ENCODE data around the gene ZNF205.
A peak's percentile ranks its signal among the peaks of the same experiment; 100 is the strongest.
"Not testable (repeated sequence)": the region's sequence is repeated elsewhere in the genome, so short reads cannot be mapped to it uniquely, and the experiment has no call there.

Gene ZNF205

DNA sequence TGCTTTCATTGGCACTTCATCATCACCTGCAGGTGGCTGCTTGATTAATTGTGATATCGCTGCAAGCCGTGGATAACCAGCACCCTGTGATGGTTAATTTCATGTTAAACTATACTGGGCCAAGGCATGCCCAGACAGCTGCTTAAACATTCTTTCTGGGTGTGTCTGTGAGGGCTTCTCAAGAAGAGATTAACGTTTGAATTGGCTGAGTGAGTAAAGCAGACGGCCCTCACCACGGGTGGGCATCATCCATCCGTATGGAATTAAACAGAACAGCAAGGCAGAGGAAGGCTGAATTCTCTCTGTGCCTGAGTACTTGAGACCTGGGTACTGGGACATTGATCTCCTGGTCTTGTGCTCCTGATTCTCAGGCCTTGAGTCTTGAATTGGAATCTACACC is 15.4 kb downstream of the ZNF205 start:
- no peak overlapping the region for H3K27ac Mint-ChIP-seq
- H3K4me1 Mint-ChIP-seq (ENCODE audit: low read depth) = peaks cover 41% of the 10 kb centered on the region
- H3K27me3 Mint-ChIP-seq (ENCODE audit: low read depth) = no peaks in the 10 kb centered on the region
- H3K36me3 Mint-ChIP-seq (ENCODE audit: low read depth) = peaks cover 22% of the 10 kb centered on the region
- peak overlapping the region; percentile 68 for H3K4me3 Mint-ChIP-seq
- H3K9me3 Mint-ChIP-seq = no peaks in the 10 kb centered on the region

DNA sequence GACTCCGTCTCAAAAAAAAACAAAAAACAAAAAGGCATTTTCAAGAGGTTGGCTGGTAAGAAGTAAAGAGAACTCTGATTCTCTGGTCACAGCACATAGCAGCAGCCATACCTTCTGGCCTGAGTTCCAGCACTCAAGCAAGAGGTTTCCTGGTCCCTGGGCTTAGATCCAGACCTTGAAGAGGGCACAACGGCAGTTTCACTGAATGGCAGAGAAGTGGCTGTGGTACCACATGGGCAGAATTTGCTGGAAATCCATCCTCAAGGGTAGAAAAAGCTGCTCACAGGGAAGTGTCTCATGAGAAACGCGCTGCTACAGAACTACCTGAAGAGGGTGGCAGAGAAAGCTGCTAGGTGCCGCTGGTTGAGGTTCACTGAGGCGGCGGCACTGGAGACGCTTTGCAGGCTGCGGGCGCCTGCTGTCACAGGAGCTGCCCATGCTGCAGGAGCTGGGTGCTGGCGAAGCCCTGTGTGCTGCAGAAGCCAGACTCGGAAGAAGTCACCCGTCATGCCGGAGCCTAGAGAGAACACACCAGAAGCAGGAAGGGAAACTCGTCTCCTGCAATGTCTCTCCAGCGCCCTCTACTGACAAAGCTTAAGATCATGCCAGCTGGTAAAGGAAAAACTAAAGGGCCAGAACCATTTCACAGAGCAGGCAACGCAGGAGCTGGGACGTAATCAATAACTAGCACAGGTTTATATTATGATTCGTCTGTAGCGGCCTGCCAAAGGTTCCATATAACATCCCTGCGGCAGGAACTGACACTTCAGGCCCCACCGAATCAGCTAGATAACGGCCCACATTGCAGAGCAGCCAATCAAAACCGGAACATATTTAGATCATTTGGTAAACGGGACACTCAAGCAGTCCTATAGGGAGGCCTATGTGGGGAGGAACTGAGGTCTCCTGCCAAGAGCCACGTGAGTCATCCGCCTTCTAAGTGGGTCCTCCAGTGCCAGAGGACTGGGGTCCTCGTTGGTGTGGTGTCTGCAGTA is 17.0 kb downstream of the ZNF205 start:
- Mint-ChIP-seq H3K27me3 (ENCODE audit: low read depth) (no peaks in the 10 kb centered on the region), H3K9me3 (no peaks in the 10 kb centered on the region), H3K4me1 (ENCODE audit: low read depth) (peaks cover 45% of the 10 kb centered on the region), H3K4me3 (peak overlapping the region; percentile 88), H3K36me3 (ENCODE audit: low read depth) (peaks cover 27% of the 10 kb centered on the region), H3K27ac (peak overlapping the region; percentile 83)

DNA sequence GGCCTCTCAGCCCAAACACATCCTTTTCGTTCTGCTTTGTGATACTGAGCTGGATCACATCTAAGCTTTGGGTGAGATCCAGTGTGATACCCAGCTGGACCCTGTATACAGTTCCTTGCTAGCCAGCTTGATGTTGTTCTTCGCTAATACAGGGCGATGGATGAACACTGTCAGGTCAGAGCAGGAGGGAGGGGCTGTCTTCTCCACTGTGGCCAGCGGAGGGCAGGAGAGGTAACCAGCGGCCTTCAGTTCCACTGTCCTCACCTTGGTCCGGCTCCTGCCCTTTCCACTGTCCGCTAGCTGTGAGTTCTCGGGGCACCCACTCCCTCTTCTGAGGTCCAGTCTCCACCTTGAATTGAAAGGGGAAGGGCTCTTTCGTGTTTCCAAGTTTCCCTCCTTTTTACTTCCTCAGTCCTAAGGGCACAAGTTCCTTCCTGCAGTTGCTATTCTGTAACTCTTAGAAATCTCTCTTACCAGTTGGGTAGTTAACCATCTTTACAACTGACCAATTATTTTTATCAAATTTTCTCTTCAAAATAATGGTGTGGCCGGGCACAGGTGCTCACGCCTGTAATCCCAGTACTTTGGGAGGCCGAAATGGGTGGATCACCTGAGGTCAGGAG is 19.5 kb downstream of the ZNF205 start:
- Mint-ChIP-seq H3K27ac (peak overlapping the region; percentile 41), H3K4me1 (ENCODE audit: low read depth) (peaks cover 40% of the 10 kb centered on the region), H3K4me3 (no peak overlapping the region)

DNA sequence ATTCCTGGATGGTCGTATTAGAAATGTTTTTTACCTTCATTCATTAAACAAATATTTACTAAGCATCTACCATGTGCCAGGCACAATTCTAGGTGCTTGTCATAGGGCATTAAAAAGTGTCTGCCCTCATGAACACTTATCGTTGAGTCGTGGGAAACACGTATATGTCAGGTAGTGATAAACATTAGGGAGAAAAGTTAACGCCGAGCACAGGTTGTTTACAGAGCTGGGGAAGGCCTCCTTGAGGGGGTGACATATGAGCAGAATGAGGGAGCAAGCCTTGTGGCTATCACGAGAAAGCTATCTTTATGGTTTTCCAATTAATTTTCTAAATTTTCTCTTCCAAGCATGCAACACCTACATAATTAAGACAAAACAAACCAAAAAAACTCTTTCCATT is 21.5 kb downstream of the ZNF205 start:
- H3K4me1 Mint-ChIP-seq (ENCODE audit: low read depth) = peaks cover 31% of the 10 kb centered on the region
- H3K27me3 Mint-ChIP-seq (ENCODE audit: low read depth) = no peaks in the 10 kb centered on the region
- H3K36me3 Mint-ChIP-seq (ENCODE audit: low read depth) = peaks cover 11% of the 10 kb centered on the region
- no peaks in the 10 kb centered on the region for H3K9me3 Mint-ChIP-seq
- H3K27ac Mint-ChIP-seq = peak overlapping the region; percentile 98
- H3K4me3 Mint-ChIP-seq = peak overlapping the region; percentile 92

More for the DNA sequence above, 19.5 kb downstream of the ZNF205 start:
- H3K27me3 Mint-ChIP-seq (ENCODE audit: low read depth) = no peaks in the 10 kb centered on the region
- H3K36me3 Mint-ChIP-seq (ENCODE audit: low read depth) = peaks cover 18% of the 10 kb centered on the region
- no peaks in the 10 kb centered on the region for H3K9me3 Mint-ChIP-seq

DNA sequence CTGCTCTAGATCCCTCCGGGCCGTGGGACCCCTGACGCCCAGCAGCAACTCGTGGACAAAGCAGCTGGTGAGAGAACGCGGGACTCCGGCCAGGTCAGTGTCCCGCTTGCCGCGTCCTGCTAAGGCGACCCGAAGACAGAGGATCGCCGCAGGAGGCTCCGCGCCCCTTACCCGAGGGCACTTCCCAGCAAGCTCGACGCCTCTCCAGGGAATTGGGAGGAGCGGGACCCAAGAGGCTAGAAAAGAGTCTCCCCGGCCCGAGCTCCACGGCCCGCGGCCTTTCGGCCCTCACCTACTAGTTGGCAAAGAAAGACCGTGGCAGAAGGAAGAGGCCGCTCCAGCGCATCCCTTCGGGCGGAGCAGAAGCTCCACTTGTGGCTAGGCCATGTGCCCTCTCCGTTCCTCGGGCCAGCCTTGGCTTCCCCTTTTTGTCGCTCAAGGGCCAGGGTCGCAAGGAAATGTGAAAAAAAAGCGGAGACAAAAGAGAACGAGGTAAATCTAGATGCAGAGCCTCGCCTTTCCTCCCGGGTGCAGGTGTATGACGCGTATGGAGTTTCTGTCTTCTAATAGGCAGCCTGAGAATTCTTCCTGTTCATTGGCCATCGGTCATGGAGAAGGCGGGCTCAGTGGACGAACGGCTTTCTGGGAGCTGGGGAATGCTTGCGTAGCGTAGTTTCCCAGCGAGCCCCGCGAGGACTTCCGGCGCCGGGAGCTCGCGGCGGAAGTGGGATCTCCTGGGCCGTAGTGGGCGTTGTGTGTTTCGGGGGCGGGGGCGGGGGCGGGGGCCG is 22.1 kb downstream of the ZNF205 start, which contains the start of gene ZNF213:
Gene ZNF213, plus strand, starts transcription at position 692 of the 788 bp plus-strand sequence. CDS start 2,252 bp downstream, outside the sequence.
- Mint-ChIP-seq H3K27me3 (ENCODE audit: low read depth) (no peaks in the 10 kb centered on the region), H3K4me3 (peak within 1 kb of the TSS; percentile 94), H3K4me1 (ENCODE audit: low read depth) (peaks cover 28% of the 10 kb centered on the region), H3K36me3 (ENCODE audit: low read depth) (peaks cover 11% of the 10 kb centered on the region), H3K9me3 (no peaks in the 10 kb centered on the region), H3K27ac (peak within 1 kb of the TSS; percentile 98)

DNA sequence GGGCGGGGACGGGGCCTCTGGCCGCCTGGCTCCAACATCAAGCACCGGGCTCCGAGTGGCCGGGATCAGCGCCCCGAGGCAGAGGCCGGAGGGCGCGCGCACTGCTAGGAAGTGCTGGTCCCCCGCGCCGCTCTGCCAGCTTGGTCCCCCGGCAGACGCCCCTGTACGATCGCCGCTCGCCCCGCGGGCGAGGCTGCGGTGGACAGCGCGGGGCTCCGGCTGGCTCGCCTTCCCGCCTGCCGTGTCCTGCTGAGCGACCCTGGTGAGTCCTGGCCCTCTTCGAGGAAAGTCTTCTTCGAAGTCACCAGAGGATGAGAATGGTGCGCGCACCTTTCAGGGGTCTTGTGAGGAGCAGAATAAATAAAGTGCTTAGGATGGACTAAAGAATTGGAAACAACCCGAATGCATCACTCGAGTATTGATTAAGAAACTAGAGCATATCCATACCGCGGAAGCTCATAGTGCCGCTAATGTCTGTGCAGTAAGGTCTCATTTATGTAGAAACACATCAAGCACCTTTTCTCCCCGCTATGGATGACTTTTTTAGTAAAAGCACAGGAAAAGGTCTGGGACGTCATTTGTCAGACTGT is 22.8 kb downstream of the ZNF205 start:
- Mint-ChIP-seq H3K27me3 (ENCODE audit: low read depth) (no peaks in the 10 kb centered on the region), H3K4me1 (ENCODE audit: low read depth) (peaks cover 23% of the 10 kb centered on the region), H3K27ac (peak overlapping the region; percentile 89), H3K4me3 (peak overlapping the region; percentile 94), H3K9me3 (no peaks in the 10 kb centered on the region), H3K36me3 (ENCODE audit: low read depth) (peaks cover 10% of the 10 kb centered on the region)

DNA sequence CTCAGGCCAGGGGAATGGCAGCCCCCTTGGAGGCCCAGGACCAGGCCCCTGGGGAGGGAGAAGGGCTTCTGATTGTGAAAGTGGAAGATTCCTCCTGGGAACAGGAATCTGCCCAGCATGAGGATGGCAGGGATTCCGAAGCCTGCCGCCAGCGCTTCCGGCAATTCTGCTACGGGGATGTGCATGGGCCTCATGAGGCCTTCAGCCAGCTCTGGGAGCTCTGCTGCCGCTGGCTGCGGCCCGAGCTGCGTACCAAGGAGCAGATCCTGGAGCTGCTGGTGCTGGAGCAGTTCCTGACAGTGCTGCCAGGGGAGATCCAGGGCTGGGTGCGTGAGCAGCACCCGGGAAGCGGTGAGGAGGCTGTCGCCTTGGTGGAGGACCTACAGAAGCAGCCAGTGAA is 24.9 kb downstream of the ZNF205 start:
- no peaks in the 10 kb centered on the region for H3K27me3 Mint-ChIP-seq (ENCODE audit: low read depth)
- H3K4me1 Mint-ChIP-seq (ENCODE audit: low read depth) = peaks cover 22% of the 10 kb centered on the region
- H3K4me3 Mint-ChIP-seq = no peak overlapping the region
- no peaks in the 10 kb centered on the region for H3K9me3 Mint-ChIP-seq
- H3K27ac Mint-ChIP-seq = no peak overlapping the region
- peaks cover 15% of the 10 kb centered on the region for H3K36me3 Mint-ChIP-seq (ENCODE audit: low read depth)

DNA sequence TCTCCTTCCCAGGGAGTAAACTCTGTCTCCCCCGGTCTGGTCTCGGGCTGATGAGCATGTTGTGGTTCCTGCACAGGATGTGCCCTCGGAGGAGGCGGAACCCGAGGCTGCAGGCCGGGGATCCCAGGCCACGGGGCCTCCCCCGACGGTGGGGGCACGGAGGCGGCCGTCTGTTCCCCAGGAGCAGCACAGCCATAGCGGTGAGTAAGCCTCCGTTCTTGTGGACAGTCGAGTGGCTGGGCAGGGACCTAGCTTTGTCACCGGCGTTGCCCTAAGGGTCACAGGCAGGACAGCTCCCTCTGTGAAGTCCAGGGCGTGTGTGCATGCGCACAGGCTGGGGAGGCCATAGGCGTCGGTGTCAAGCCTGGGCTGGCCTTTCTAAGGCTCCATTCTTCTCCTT is 26.0 kb downstream of the ZNF205 start:
- Mint-ChIP-seq H3K27ac (no peak overlapping the region), H3K27me3 (ENCODE audit: low read depth) (no peaks in the 10 kb centered on the region), H3K36me3 (ENCODE audit: low read depth) (peaks cover 16% of the 10 kb centered on the region), H3K4me1 (ENCODE audit: low read depth) (peaks cover 17% of the 10 kb centered on the region), H3K4me3 (no peak overlapping the region), H3K9me3 (no peaks in the 10 kb centered on the region)

DNA sequence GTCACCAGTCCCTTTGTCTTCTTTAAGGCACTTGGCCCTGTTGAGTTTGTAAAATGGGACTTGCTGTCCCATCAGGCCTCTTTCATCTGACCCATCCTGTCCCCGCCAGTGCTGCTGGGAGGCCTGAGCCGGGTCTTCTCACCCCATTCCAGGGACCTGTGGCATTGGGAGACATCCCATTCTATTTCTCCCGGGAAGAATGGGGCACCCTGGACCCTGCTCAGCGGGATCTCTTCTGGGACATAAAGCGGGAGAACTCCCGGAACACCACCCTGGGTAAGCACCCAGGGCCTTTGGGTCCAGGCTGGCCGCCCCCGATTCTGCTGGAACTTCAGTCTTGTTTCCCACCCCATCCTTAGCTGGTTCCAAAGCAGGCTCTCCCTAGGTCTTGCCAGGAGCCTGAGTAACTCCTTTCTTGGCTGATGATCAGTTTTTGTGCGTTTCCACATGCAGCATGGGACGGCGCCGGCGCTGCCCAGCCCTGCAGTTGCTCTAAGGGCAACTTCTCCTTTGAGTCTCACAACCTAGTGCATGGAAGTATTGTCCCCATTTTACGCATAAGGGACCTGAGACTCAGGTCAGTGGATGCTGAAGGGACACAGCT is 26.5 kb downstream of the ZNF205 start:
- Mint-ChIP-seq H3K4me1 (ENCODE audit: low read depth) (peaks cover 14% of the 10 kb centered on the region), H3K9me3 (no peaks in the 10 kb centered on the region), H3K36me3 (ENCODE audit: low read depth) (peaks cover 14% of the 10 kb centered on the region), H3K4me3 (no peak overlapping the region), H3K27me3 (ENCODE audit: low read depth) (no peaks in the 10 kb centered on the region), H3K27ac (no peak overlapping the region)

DNA sequence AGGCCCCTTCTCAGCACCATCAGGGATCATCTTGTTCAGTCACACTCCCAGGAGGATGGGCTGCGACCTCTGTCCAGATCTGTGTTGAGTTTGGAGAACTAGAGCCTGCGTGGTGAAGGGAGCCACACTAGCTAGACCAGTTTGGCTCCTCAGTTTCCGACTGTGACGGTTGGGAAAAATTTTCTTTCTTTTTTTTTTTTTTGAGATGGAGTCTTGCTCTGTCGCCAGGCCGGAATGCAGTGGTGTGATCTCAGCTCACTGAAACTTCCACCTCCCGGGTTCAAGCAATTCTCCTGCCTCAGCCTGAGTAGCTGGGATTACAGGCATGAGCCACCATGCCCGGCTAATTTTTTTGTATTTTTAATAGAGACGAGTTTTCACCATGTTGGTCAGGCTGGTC is 27.2 kb downstream of the ZNF205 start:
- not testable (repeated sequence) for H3K4me3 Mint-ChIP-seq; H3K27ac Mint-ChIP-seq; H3K9me3 Mint-ChIP-seq; H3K27me3 Mint-ChIP-seq (ENCODE audit: low read depth)
- H3K4me1 Mint-ChIP-seq (ENCODE audit: low read depth) = peaks cover 11% of the 10 kb centered on the region
- peaks cover 13% of the 10 kb centered on the region for H3K36me3 Mint-ChIP-seq (ENCODE audit: low read depth)

DNA sequence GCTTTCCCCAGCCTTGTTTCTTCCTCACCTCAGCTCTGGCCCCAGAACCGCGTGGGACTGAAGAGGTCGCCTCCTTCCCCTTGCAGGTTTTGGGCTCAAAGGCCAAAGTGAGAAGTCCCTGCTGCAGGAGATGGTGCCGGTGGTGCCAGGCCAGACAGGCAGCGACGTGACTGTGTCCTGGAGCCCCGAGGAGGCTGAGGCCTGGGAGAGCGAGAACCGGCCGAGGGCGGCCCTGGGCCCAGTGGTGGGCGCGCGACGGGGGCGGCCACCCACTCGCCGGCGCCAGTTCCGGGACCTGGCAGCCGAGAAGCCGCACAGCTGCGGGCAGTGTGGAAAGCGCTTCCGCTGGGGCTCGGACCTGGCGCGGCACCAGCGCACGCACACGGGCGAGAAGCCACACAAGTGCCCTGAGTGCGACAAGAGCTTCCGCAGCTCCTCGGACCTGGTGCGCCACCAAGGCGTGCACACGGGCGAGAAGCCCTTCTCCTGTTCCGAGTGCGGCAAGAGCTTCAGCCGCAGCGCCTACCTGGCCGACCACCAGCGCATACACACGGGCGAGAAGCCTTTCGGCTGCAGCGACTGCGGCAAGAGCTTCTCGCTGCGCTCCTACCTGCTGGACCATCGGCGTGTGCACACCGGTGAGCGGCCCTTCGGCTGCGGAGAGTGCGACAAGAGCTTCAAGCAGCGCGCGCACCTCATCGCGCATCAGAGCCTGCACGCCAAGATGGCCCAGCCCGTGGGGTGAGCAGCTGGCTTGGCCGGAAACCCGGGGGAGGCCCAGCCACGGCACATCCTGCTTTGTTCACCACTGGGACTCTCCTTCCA is 28.4 kb downstream of the ZNF205 start:
- H3K9me3 Mint-ChIP-seq = no peaks in the 10 kb centered on the region
- no peak overlapping the region for H3K4me3 Mint-ChIP-seq
- peaks cover 13% of the 10 kb centered on the region for H3K36me3 Mint-ChIP-seq (ENCODE audit: low read depth)

DNA sequence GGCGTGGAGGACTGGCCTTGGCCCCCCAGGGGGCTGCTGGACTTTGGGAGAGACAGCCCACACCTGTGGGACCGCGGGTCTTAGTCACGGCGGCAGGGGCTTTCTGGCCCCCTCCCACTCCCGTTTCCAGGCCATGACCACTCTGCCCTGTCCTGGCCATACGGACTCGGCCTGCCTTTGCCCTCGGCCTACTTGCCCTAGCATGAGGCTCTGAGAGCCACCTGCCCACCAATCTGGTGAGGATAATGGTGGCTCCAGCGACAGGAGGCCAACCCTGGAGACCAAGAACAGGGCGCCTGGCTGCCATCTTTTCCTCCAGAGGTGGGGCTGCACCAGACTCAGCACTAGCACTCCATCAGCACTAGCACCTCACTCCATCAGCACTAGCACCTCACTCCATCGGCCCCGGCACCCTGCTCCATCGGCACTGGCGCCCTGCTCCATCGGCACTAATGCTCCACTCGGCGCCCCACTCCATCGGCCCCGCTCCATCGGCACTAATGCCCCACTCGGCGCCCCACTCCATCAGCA is 29.5 kb downstream of the ZNF205 start:
- Mint-ChIP-seq H3K9me3 (no peaks in the 10 kb centered on the region), H3K4me1 (ENCODE audit: low read depth) (peaks cover 2% of the 10 kb centered on the region), H3K4me3 (no peak overlapping the region), H3K36me3 (ENCODE audit: low read depth) (peaks cover 13% of the 10 kb centered on the region), H3K27me3 (ENCODE audit: low read depth) (no peaks in the 10 kb centered on the region), H3K27ac (no peak overlapping the region)

More for the DNA sequence above, 28.4 kb downstream of the ZNF205 start:
- H3K4me1 Mint-ChIP-seq (ENCODE audit: low read depth) = peaks cover 8% of the 10 kb centered on the region
- no peaks in the 10 kb centered on the region for H3K27me3 Mint-ChIP-seq (ENCODE audit: low read depth)
- no peak overlapping the region for H3K27ac Mint-ChIP-seq

DNA sequence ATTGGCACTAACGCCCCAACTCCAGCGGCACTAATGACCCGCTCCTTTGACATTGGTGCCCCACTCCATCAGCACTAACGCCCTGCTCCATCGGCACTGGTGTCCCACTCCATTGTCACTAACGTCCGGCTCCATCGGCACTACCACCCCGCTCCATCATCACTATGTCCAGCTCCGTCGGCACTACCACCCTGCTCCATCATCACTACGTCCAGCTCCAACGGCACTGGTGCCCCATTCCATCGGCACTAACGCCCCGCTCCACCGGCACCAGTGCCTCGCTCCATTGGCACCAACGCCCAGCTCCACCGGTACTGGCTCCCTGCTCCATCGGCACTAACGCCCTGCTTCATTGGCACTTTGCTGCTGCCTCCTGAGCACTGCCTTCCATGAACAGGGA is 29.9 kb downstream of the ZNF205 start:
- Mint-ChIP-seq H3K4me1 (ENCODE audit: low read depth) (peaks cover 1% of the 10 kb centered on the region), H3K4me3 (no peak overlapping the region), H3K36me3 (ENCODE audit: low read depth) (peaks cover 13% of the 10 kb centered on the region), H3K27ac (no peak overlapping the region), H3K27me3 (ENCODE audit: low read depth) (no peaks in the 10 kb centered on the region), H3K9me3 (no peaks in the 10 kb centered on the region)

Data from T-helper 1 cell treated with Interleukin-12 subunit alpha and Interleukin-12 subunit beta and Interleukin-4 antibody, amounts not matched to agents 30 μg/mL and 1 μg/mL, for 36 hours (primary cell).